HEK293 (cell line): ENCODE results near the gene AKIRIN1.
A peak's percentile ranks its signal among the peaks of the same experiment; 100 is the strongest.

Experiments
- CTCF ChIA-PET: fragments of 350-600 bp; formaldehyde crosslinking; extraction: SDS; loops from one replicate; lab custom pipeline; 2021; ENCODE audit warnings: antibody characterized with exemption; lab: Yijun Ruan, JAX
- POLR2A ChIA-PET: fragments of 300-600 bp; formaldehyde crosslinking; extraction: SDS; loops from one replicate; lab custom pipeline; 2020; ENCODE audit warnings: antibody characterized with exemption, inconsistent platforms; lab: Yijun Ruan, JAX
- H3K27ac ChIP-seq: fragments of 200-500 bp; sonication (Bioruptor generic); 2 replicates; pipeline ENCODE4 v1.5.1; 2014; ENCODE audit warnings: low read depth, low read length, control low read depth, inconsistent platforms; ENCODE audit errors: extremely low read depth
- H3K36me3 ChIP-seq, 2 experiments: fragments of 200-500 bp in 1 of 2; sonication (Bioruptor generic) in 1 of 2; 1 replicate in 1 of 2; 2 replicates in 1 of 2; pipeline ENCODE4 v1.5.1; 2014 to 2017; ENCODE audit warnings: inconsistent platforms in 2 of 2, low read length in 2 of 2; ENCODE audit not compliant: control insufficient read depth in 2 of 2, insufficient read depth in 1 of 2
- H3K4me1 ChIP-seq: fragments of 200-500 bp; sonication (Bioruptor generic); 2 replicates; pipeline ENCODE4 v1.5.1; 2014; ENCODE audit warnings: mild to moderate bottlenecking, low read length, inconsistent platforms; ENCODE audit not compliant: control insufficient read depth, insufficient read depth
- H3K4me3 ChIP-seq: 2 replicates; pipeline ENCODE4 v1.5.1; 2011; ENCODE audit warnings: low read depth, mild to moderate bottlenecking, control low read depth, low read length, moderate library complexity
- H3K9me3 ChIP-seq: fragments of 200-500 bp; sonication (Bioruptor generic); 2 replicates; pipeline ENCODE4 v1.5.1; 2014; ENCODE audit warnings: low read depth, low read length, inconsistent platforms; ENCODE audit not compliant: control insufficient read depth, insufficient read depth
- CTCF ChIP-seq: fragments of 450-650 bp; formaldehyde crosslinking; IDR thresholded peaks from 2 replicates; pipeline ENCODE4 v1.5.1; 2016; ENCODE audit warnings: missing biosample characterization, missing genetic modification characterization
- ELK4 ChIP-seq: IDR thresholded peaks from 2 replicates; pipeline ENCODE4 v1.6.1; 2011; ENCODE audit warnings: mild to moderate bottlenecking, low read depth, low read length, borderline replicate concordance
- PATZ1 ChIP-seq: fragments of 450-650 bp; formaldehyde crosslinking; IDR thresholded peaks from 2 replicates; pipeline ENCODE4 v1.5.1; 2016; ENCODE audit warnings: missing biosample characterization, missing genetic modification characterization
- PRDM1 ChIP-seq: fragments of 450-650 bp; formaldehyde crosslinking; IDR thresholded peaks from 2 replicates; pipeline ENCODE4; 2016; ENCODE audit warnings: missing biosample characterization, missing genetic modification characterization
- PRDM4 ChIP-seq: fragments of 450-650 bp; formaldehyde crosslinking; IDR thresholded peaks from 2 replicates; pipeline ENCODE4 v1.5.1; 2017; ENCODE audit warnings: missing biosample characterization, missing genetic modification characterization
- WT1 ChIP-seq: fragments of 450-650 bp; formaldehyde crosslinking; IDR thresholded peaks from 2 replicates; pipeline ENCODE4 v1.5.1; 2016; ENCODE audit warnings: missing biosample characterization, missing genetic modification characterization
- ZBTB17 ChIP-seq: fragments of 450-650 bp; formaldehyde crosslinking; IDR thresholded peaks from 2 replicates; pipeline ENCODE4 v1.5.1; 2016; ENCODE audit warnings: missing biosample characterization, missing genetic modification characterization
- ZBTB44 ChIP-seq: fragments of 450-650 bp; IDR thresholded peaks from 2 replicates; pipeline ENCODE4 v1.5.1; 2018; ENCODE audit warnings: missing biosample characterization, mild to moderate bottlenecking, missing genetic modification characterization
- ZIC2 ChIP-seq: fragments of 450-650 bp; formaldehyde crosslinking; IDR thresholded peaks from 2 replicates; pipeline ENCODE4 v1.5.1; 2016; ENCODE audit warnings: missing biosample characterization, missing genetic modification characterization
- ZNF174 ChIP-seq: fragments of 450-650 bp; formaldehyde crosslinking; IDR thresholded peaks from 2 replicates; pipeline ENCODE4 v1.5.0; 2017; ENCODE audit warnings: missing biosample characterization, mild to moderate bottlenecking, missing genetic modification characterization
- ZNF202 ChIP-seq: fragments of 450-650 bp; formaldehyde crosslinking; IDR thresholded peaks from 2 replicates; pipeline ENCODE4 v1.5.1; 2016; ENCODE audit warnings: missing biosample characterization, missing genetic modification characterization, borderline replicate concordance
- ZNF221 ChIP-seq: fragments of 450-650 bp; formaldehyde crosslinking; IDR thresholded peaks from 2 replicates; pipeline ENCODE4 v1.5.1; 2017; ENCODE audit warnings: missing biosample characterization, missing genetic modification characterization, borderline replicate concordance
- ZNF341 ChIP-seq: fragments of 450-650 bp; formaldehyde crosslinking; IDR thresholded peaks from 2 replicates; pipeline ENCODE4; 2016; ENCODE audit warnings: low read depth, missing biosample characterization, missing genetic modification characterization
- ZNF350 ChIP-seq: fragments of 450-650 bp; formaldehyde crosslinking; IDR thresholded peaks from 2 replicates; pipeline ENCODE4 v1.5.0; 2017; ENCODE audit warnings: missing biosample characterization, mild to moderate bottlenecking, missing genetic modification characterization
- ZNF366 ChIP-seq: fragments of 450-650 bp; formaldehyde crosslinking; conservative IDR thresholded peaks from 2 replicates; pipeline ENCODE4 v1.5.1; 2016; ENCODE audit warnings: missing biosample characterization, missing genetic modification characterization
- ZNF37A ChIP-seq: fragments of 450-650 bp; IDR thresholded peaks from 2 replicates; pipeline ENCODE4 v1.5.1; 2018; ENCODE audit warnings: missing biosample characterization, missing genetic modification characterization
- ZNF600 ChIP-seq: fragments of 450-650 bp; formaldehyde crosslinking; IDR thresholded peaks from 2 replicates; pipeline ENCODE4 v1.5.1; 2016; ENCODE audit warnings: missing biosample characterization, missing genetic modification characterization
- ZNF610 ChIP-seq: fragments of 450-650 bp; formaldehyde crosslinking; IDR thresholded peaks from 2 replicates; pipeline ENCODE4 v1.5.1; 2016; ENCODE audit warnings: missing biosample characterization, missing genetic modification characterization, borderline replicate concordance
- ZNF645 ChIP-seq: fragments of 450-650 bp; formaldehyde crosslinking; IDR thresholded peaks from 2 replicates; pipeline ENCODE4; 2016; ENCODE audit warnings: missing biosample characterization, missing genetic modification characterization
- ZNF660 ChIP-seq: fragments of 450-650 bp; IDR thresholded peaks from 2 replicates; pipeline ENCODE4 v1.5.1; 2018; ENCODE audit warnings: missing biosample characterization, mild to moderate bottlenecking, missing genetic modification characterization
- ZNF664 ChIP-seq: fragments of 450-650 bp; formaldehyde crosslinking; IDR thresholded peaks from 2 replicates; pipeline ENCODE4 v1.5.1; 2016; ENCODE audit warnings: missing biosample characterization, missing genetic modification characterization
- ZSCAN4 ChIP-seq: fragments of 450-650 bp; formaldehyde crosslinking; IDR thresholded peaks from 2 replicates; pipeline ENCODE4 v1.5.1; 2017; ENCODE audit warnings: missing biosample characterization, missing genetic modification characterization

Gene AKIRIN1

GRCh38 chr1:39026866-39027507 is 35.9 kb downstream of the AKIRIN1 start:
- TF ChIP-seq CTCF (tag by site-specific recombination) (peak; percentile 18; the same call in 1 of the 2 replicates), ZBTB17 (tag by site-specific recombination) (peak; percentile 97), ZNF341 (peak; percentile 23; the same call in 1 of the 2 replicates), ZNF664 (tag by site-specific recombination) (0 out of 2 replicates have a peak, but pooled peaks have one; percentile 8), ZNF366 (tag by site-specific recombination) (no peak), ZNF600 (peak; percentile 59; the same call in 1 of the 2 replicates)
- peaks cover 29 to 38% of the 10 kb centered on the region in 2 experiments for H3K36me3 ChIP-seq

GRCh38 chr1:39034114-39034654 is 43.1 kb downstream of the AKIRIN1 start:
- H3K36me3 ChIP-seq = peaks cover 55 to 79% of the 10 kb centered on the region in 2 experiments
- POLR2A ChIA-PET = interaction anchor here (1.5 kb wide), 1 partner anchor 8 kb away, joined by 6 read pairs; the partner anchor contains the start of gene NDUFS5
- CTCF ChIA-PET = no interaction called here
- TF ChIP-seq ELK4 (no peak), ZSCAN4 (tag by site-specific recombination) (no peak), WT1 (tag by site-specific recombination) (no peak), PRDM1 (tag by site-specific recombination) (no peak), ZNF610 (no peak), ZIC2 (tag by site-specific recombination) (no peak), PRDM4 (no peak), ZBTB44 (tag by site-specific recombination) (no peak), ZNF350 (no peak), ZNF37A (tag by site-specific recombination) (no peak), ZNF174 (tag by site-specific recombination) (no peak), ZNF645 (tag by site-specific recombination) (no peak), ZNF600 (no peak), ZNF660 (no peak), ZNF221 (no peak), PATZ1 (no peak), ZNF202 (no peak)

More at GRCh38 chr1:39026866-39027507, 35.9 kb downstream of the AKIRIN1 start:
- POLR2A ChIA-PET = interaction anchor here (0.6 to 1.6 kb wide), 19 partner anchors 8 to 1015 kb away, joined by 3 to 9 read pairs (median 4); partner anchors contain the start of genes RRAGC and UTP11
- Histone ChIP-seq H3K4me3 (peak overlapping the region; percentile 70), H3K9me3 (no peaks in the 10 kb centered on the region), H3K27ac (peak overlapping the region; percentile 37), H3K4me1 (no peaks in the 10 kb centered on the region)
- CTCF ChIA-PET = interaction anchor here (0.7 to 1.2 kb wide), 5 partner anchors 24 to 512 kb away, joined by 3 to 7 read pairs (median 3); no protein-coding TSS in a partner anchor

More at GRCh38 chr1:39034114-39034654, 43.1 kb downstream of the AKIRIN1 start:
- H3K4me1 ChIP-seq = no peaks in the 10 kb centered on the region
- no peak overlapping the region for H3K27ac ChIP-seq
- no peaks in the 10 kb centered on the region for H3K9me3 ChIP-seq
- no peak overlapping the region for H3K4me3 ChIP-seq
